Measurements from ENCODE around the gene KAT8.

Gene KAT8

DNA sequence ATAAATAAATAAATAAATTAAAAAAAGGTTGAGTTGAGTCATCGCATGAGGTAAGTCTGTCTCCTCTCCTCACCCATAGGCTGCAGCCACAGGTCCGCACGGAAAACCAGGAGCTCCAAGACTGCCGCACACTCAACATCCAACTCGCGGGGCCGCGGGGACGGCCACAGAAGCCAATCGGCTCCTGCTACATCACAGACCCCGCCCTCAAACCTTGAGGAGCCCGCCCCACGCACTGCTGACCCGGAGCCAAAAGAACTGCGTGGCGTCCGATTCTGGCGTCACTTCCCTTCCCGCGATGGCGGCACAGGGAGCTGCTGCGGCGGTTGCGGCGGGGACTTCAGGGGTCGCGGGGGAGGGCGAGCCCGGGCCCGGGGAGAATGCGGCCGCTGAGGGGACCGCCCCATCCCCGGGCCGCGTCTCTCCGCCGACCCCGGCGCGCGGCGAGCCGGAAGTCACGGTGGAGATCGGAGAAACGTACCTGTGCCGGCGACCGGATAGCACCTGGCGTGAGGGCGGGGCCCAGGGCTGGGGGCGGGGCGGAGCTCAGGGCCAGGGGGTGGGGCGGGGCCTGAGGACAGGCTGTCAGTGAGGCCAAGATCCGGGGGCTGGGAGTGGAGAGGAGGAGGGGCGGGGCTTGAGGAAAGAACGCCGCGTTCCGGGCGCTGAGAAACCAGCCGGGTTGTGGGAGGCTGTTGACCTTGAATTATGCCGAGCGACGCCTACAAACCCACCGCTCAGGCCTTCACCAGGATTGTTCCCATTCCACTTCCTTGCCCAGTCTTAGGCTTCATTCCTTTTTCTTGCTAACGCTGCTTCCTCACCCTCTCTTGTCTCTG lies at the start of gene KAT8:
KAT8 (plus strand) TSS at position 281 of the 839 bp plus-strand sequence; CDS start at position 299, 18 bp downstream.
- DNase-seq: peak; percentile 98

DNA sequence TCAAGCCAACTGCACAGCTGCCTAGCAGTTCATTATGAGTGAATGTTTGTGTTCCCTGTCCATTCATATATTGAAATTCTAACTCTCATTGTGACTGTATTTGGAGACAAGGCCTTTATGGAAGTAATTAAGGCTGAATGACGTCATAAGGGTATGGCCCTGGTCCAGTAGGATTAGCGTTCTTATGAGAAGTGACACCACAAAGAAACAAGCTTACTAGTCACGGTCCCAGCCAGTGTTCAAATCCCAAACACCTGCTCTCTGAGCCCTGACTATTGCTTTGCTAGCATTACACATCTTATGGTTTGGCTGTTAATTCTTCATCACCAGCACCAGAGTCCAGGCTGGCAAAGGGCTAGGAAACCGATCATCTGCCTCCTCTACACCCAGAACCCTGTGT lies 45.6 kb upstream of the KAT8 start:
- no peak for DNase-seq

DNA sequence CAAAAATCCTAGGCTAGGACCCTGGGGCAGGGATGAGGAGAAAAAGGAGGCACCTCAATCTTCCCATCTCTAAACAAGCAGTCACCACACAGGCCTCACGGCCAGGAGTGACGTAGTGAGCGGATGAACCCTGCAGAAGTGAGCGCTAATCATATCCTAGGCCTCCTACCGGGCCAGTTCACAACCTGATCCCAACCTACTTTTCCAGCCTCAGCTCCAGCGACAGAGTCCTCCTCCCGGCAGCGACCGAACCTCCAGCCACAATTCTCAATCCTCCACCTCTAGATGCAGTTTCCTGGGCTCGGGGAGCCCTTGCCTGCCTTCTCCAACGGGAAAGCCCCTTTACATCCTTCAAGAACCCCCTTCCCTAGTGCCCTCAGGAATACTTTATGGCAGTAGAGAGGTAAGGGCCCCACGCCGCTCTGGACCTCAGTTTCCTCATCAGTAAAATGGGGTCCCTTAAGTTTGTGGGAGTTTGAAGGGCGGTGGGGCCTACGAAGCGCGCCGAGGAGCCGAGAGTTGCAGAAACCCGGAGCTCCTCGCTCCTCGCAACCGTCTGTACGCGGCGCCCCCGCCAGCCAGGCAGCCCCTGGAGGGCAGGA lies 44.8 kb upstream of the KAT8 start:
- no peak for DNase-seq

DNA sequence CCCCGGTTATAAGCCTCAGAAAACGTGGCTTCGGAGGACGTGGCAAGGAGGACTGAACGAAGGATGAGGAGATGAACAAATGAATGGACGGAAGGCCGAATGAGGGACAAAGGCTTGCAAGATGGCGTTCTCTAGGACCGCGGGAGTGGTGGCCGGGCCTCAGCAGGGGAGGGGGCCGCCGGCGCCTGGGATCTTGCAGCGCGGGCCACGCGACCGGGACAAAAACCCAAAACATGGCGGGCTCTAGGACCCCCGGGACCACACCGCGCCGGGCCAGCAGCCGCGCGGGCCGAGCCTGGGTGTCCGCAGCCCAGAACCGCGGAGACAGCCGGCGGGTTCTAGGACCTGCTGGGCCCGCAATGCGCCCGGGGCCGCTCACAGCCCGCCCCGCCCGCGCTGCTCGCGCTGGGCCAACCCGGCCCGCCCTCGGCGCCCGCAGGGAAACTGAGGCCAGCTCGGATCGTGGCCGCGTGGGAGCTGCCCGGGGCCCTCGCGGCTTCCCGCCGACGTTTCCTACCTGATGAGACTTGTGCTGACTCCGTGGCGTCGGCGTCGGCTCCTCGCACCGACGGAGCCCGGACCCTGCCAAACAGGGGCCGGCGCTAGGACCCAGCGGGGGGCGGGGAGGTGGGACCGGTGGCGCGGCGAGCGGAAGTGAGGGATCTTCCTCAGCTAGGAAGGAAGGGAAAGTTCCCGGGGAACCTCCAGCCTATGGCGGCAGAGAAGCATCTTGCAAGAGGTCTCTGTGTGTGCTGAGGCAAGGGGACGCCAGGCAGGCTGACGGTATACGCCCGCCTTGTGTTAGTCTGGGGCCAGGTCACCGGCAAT lies 44.1 kb upstream of the KAT8 start:
- DNase-seq: peak; percentile 67

DNA sequence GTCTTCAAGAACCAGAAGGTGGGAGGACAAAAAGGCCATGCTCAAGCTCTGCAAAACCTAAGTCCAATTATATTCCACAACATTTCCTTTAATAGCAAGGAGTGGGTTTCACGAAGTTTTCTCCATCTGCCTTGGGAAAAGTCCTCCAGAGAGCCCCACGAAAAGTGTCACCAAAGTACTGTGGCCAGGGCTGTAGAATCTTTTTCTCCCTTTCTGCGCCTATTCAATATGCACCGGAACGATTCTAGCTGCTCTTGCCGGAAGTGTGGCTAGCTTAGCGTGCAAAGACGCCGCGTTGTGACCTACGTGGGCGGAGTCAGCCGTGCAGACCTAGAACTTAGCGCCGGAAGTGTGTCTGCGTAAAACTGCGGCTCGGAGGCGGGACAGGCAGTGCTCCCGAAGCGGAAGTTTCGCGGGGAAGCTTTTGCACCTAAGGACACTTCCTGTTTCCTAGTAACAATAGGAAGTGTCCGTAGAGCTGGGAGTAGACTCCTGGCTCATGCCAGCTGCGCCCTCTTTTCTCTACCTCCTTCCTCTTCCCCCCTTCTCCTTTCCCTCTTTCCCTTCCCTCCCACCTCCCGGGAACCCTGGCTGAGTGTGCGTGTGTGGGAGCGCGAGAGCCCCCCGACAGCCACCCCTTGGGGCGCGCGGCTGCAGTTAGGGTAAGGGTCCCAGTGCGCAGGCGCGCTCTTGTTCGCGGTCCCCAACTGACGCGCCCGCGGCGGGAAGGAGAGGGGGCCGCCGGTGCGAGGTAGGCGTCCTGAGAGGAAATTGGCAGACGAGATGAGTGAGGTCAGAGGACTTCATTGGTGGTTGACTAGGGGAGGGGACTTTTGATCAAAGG lies 43.3 kb upstream of the KAT8 start, which contains the start of the genes ZNF646 and ZNF668:
ZNF646 (plus strand) TSS at position 453 of the 844 bp plus-strand sequence. CDS start 1,903 bp downstream, outside the sequence.
ZNF668 (minus strand) TSS at position 271 of the 844 bp plus-strand sequence. CDS start 9,781 bp downstream, outside the sequence.
- peak; percentile 96 for DNase-seq

DNA sequence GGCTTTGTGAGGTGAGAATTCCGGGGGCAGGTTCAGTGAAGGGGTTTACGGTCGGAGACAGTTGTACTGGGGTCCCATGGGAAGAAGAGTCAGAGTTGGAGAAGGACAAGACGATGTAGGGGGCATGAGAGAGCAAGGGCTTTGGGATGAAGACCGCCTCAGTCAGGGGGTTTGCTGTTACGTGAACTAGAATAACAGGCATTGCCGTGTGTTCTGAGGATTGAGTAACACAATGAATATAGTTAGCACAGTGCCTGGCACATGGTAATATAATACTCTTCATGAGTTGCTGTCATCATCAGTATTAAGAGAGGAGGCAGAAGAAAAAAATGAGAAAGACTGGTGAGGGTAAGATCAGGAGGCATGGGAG lies 42.7 kb upstream of the KAT8 start:
- DNase-seq: no peak

DNA sequence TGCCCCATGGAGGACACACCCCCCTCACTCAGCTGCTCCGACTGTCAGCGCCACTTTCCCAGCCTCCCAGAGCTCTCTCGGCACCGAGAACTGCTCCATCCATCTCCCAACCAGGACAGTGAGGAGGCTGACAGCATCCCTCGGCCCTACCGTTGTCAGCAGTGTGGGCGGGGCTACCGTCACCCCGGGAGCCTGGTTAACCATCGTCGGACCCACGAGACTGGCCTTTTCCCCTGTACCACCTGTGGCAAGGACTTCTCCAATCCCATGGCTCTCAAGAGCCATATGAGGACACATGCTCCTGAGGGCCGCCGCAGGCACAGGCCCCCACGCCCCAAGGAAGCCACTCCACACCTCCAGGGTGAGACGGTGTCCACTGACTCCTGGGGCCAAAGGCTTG lies 41.1 kb upstream of the KAT8 start:
- DNase-seq: no peak

DNA sequence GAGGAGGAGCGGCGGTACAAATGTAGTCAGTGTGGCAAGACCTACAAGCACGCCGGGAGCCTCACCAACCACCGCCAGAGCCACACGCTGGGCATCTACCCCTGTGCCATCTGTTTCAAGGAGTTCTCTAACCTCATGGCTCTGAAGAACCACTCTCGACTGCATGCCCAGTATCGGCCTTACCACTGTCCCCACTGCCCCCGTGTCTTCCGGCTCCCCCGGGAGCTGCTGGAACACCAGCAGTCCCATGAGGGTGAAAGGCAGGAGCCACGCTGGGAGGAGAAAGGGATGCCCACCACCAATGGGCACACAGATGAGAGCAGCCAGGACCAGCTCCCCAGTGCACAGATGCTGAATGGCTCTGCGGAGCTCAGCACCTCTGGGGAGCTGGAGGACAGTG lies 40.4 kb upstream of the KAT8 start:
- DNase-seq: no peak

DNA sequence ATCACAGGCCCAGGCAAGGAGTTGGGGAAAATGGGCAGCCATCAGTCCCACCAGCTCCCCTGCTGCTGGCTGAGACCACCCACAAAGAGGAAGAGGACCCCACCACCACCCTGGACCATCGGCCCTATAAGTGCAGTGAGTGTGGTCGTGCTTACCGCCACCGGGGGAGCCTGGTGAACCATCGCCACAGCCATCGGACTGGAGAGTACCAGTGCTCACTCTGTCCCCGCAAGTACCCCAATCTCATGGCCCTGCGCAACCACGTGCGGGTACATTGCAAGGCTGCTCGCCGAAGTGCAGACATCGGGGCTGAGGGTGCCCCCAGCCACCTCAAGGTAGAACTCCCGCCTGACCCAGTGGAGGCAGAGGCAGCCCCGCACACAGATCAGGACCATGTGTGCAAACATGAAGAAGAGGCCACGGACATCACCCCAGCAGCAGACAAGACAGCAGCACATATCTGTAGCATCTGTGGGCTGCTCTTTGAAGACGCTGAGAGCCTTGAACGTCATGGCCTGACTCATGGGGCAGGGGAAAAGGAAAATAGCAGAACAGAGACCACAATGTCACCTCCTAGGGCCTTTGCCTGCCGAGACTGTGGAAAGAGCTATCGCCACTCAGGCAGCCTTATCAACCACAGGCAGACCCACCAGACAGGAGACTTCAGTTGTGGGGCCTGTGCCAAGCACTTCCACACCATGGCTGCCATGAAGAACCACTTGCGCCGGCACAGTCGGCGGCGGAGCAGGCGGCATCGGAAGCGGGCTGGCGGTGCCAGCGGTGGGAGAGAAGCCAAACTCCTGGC lies 39.7 kb upstream of the KAT8 start:
- DNase-seq: no peak

DNA sequence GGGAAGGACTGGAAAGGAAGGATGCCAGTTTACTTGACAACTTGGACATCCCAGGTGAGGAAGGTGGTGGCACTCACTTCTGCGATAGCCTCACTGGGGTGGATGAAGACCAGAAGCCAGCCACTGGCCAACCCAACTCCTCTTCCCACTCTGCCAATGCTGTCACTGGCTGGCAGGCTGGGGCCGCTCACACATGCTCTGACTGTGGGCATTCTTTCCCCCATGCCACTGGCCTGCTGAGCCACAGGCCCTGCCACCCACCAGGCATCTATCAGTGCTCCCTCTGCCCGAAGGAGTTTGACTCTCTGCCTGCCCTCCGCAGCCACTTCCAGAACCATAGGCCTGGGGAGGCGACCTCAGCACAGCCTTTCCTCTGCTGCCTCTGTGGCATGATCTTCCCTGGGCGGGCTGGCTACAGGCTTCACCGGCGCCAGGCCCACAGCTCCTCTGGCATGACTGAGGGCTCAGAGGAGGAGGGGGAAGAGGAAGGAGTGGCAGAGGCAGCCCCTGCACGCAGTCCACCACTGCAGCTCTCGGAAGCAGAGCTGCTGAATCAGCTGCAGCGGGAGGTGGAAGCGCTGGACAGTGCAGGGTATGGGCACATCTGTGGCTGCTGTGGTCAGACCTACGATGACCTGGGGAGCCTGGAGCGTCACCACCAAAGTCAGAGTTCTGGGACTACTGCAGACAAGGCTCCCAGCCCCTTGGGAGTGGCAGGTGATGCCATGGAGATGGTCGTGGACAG lies 38.7 kb upstream of the KAT8 start:
- no peak for DNase-seq

DNA sequence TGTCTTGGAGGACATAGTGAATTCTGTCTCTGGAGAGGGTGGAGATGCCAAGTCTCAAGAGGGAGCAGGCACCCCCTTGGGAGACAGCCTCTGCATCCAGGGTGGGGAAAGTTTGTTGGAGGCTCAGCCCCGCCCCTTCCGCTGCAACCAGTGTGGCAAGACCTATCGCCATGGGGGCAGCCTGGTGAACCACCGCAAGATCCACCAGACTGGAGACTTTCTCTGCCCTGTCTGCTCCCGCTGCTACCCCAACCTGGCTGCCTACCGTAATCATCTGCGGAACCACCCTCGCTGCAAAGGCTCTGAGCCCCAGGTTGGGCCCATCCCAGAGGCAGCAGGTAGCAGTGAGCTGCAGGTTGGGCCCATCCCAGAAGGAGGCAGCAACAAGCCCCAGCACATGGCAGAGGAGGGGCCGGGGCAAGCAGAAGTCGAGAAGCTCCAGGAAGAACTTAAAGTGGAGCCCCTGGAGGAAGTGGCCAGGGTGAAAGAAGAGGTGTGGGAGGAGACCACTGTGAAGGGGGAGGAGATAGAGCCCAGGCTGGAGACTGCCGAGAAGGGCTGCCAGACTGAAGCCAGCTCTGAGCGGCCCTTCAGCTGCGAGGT lies 38.0 kb upstream of the KAT8 start:
- no peak for DNase-seq

DNA sequence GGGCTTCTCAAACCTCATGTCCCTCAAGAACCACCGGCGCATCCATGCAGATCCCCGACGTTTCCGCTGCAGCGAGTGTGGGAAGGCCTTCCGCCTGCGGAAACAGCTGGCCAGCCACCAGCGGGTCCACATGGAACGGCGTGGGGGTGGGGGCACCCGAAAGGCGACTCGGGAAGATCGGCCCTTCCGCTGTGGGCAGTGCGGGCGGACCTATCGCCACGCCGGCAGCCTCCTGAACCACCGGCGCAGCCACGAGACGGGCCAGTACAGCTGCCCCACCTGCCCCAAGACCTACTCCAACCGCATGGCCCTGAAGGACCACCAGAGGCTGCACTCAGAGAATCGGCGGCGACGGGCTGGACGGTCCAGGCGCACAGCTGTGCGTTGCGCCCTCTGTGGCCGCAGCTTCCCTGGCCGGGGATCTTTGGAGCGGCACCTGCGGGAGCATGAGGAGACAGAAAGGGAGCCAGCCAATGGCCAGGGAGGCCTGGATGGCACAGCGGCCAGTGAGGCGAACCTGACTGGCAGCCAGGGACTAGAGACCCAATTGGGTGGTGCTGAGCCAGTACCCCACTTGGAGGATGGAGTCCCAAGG lies 37.3 kb upstream of the KAT8 start:
- no peak for DNase-seq

DNA sequence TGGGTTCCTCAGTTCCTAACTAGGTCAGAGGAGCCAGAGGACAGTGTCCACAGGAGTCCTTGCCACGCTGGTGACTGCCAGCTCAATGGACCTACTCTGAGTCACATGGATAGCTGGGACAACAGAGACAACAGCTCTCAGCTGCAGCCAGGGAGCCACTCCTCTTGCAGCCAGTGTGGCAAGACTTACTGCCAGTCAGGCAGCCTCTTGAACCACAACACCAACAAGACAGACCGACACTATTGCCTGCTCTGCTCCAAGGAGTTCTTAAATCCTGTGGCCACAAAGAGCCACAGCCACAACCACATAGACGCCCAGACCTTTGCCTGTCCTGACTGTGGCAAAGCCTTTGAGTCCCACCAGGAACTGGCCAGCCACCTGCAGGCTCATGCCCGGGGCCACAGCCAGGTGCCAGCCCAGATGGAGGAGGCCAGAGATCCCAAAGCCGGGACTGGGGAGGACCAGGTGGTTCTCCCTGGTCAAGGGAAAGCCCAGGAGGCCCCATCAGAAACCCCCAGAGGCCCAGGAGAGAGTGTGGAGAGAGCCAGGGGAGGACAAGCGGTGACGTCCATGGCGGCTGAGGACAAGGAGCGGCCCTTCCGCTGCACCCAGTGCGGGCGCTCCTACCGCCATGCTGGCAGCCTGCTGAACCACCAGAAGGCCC lies 36.6 kb upstream of the KAT8 start:
- DNase-seq: no peak

DNA sequence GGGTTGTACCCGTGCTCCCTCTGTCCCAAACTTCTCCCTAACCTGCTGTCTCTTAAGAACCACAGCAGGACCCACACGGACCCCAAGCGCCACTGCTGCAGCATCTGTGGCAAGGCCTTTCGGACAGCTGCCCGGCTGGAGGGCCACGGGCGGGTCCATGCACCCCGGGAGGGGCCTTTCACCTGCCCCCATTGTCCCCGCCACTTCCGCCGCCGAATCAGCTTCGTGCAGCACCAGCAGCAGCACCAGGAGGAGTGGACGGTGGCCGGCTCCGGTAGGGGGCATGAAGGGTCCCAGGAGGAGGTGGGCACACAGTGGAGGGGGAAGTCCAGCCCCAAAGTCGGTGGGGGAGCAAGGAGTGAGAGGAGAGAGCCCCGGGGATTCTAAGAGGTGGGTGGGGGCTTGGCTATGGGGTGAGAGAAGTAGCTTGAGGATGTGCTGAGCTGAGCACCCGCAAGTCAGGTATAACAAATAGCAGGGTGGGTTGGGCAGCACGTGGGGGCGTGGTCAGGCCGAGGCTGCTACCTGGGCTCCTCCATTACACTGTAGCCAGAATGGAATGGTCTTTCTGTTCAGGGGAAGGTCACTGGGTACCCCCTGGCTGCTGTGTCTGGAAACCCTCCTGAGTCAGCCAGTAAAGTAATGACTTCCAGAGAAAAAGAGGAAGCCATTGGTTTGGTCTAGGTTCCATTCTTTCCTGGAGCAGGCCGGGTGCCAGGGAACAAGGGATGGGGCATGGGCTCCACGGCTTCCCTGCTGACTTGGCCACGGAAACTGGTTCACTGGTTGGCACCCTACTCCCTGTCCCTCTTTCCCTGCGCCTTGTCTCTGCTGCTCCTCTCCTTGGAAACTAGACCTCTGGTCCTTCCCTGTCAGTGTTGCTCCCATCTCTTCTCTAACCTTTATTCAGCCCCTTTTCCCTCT lies 35.8 kb upstream of the KAT8 start:
- no peak for DNase-seq

DNA sequence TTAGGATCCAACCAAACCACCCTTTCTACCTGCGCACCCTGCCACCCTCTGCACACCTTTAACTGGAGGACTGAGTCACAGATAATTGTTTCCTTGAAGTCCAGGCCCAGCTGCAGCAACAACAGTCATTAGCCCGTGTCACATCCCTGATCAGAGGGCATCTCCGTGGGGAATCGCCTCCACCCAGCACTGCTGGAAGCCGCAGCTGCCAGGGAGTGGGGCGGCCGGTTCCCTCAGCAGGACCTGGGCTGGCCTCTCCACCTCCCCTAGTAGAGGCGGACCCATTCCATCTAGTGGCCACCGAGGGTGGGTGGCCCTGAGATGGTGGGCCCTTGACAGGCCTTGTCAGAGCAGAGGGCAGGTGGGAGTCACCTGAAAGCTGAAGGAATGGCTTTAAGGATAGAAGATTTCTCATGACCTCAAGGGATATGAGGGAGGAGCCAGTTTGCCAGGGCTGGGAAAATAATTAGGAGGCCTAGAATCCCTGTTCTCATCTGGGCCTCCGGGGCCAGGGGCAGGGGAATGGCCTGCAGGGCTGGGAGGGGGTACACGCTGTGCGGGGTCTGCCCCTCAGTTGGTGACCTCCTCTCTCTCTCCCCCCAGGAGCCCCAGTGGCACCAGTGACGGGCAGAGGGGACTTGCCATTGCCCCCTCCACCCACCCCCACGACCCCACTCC lies 35.0 kb upstream of the KAT8 start:
- no peak for DNase-seq

DNA sequence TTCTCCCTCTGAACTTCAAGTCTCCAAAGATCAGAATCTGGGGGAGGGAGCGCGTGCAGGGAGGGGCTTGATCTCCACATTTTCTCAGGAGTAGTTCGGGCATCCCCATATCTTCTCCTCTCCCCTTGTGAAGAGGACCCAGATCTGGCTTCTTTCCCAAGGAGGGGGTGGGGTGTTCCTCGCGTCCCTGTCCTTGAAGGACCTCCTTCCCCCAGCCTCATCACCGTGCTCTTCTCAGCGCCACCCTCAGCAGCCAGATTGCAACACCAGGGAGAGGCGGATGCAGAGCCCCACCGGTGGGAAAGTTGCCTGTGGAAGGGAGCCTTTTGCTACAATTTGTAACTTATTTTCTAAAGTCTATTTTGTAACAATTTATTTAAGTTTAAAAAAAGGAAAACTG lies 34.4 kb upstream of the KAT8 start:
- DNase-seq: no peak

DNA sequence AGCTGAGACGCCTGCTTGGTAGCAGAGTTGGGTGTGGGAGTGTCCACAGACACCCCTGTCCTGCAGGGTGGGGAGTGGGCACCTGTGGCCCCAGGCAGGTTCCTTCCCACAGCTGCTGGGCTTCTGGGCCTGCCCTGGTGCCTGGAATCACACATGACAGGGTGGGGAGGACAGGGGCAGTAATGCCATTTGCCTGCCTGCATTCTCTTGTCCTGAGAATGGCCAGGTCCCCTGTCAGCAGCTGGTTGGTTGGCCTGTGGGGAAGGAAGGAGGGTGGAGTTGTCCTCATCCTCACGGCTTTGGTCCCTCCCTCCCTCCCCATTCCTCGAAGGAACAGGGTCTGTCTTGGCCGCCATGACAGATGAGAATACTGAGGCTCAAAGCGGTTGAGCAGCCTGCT lies 33.9 kb upstream of the KAT8 start:
- no peak for DNase-seq

DNA sequence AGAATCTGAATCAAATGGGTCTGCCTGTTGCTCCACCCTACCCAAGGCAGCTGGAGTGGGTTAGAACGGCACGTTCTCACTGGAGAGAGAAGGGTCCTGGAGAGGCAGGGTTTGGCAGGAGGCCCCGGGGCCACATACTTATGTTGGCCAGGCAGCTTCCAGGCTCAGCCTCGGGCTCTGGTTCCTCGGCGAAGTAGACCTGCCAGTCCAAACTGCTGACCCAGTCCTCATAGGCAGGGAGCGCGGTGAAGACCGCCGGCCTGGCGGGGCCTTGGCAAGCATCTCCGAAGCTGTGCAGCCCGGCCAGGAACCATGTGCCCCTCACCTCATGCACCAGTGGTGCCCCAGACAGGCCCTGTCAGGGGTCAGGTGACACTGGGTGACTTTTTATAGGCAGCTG lies 33.5 kb upstream of the KAT8 start:
- DNase-seq: no peak
